HCT116 (cell line): ENCODE data around the gene NFIA. TPM values are rescaled to one million over a fixed set of nuclear protein-coding genes. Genes with fewer than 3 reads are reported as not detected.

Experiments used
- ATAC-seq: fragments of 200-7000 bp; cut with Tn5 transposase; 2 replicates; pipeline ENCODE4 v1.9.1; 2020; ENCODE audit warnings: mild to moderate bottlenecking, moderate library complexity
- BruUV-seq: library from RNA; stranded (reverse); fragments of 400-500 nt; replicated peaks from 2 replicates; lab custom pipeline; 2021; lab: Mats Ljungman, UMichigan
- CTCF ChIA-PET: fragments of 300-600 bp; sonication (Branson Sonifier 250); formaldehyde crosslinking; loops from one replicate; lab custom pipeline; 2021; ENCODE audit warnings: antibody characterized with exemption; lab: Charles Lee
- POLR2A ChIA-PET: fragments of 300-600, 350-600 bp; sonication (Branson Sonifier 250); formaldehyde crosslinking; loops from one replicate; lab custom pipeline; 2021; ENCODE audit warnings: antibody characterized with exemption; lab: Charles Lee
- RAD21 ChIA-PET, 2 experiments: fragments of 300-600 bp; sonication (Branson Sonifier 250); formaldehyde crosslinking; loops; one replicate each; lab custom pipeline; 2023; ENCODE audit warnings: low total read pairs in 2 of 2; ENCODE audit not compliant: uncharacterized antibody in 2 of 2, unreplicated experiment in 2 of 2, low non-redundant PET in 1 of 2; lab: Charles Lee
- DNase-seq: peaks from one replicate; pipeline ENCODE4 v3.0.0-alpha.2; 2010; ENCODE audit warnings: low read depth, low spot score
- H2AFZ ChIP-seq: fragments of 200-600 bp; shearing (Covaris generic), sonication (generic); 2 replicates; pipeline ENCODE4 v1.6.1; 2017; ENCODE audit warnings: low read depth, mixed run types, mixed read lengths, antibody characterized with exemption, low read length; ENCODE audit not compliant: poor library complexity, severe bottlenecking
- H3K27ac ChIP-seq: 2 replicates; pipeline ENCODE4 v1.5.1; 2012; ENCODE audit warnings: low read depth, low read length
- H3K27me3 ChIP-seq: fragments of 200-600 bp; sonication (generic); 2 replicates; pipeline ENCODE4 v1.6.1; 2016; ENCODE audit warnings: mixed run types, low read length, mixed read lengths; ENCODE audit not compliant: insufficient read depth
- H3K36me3 ChIP-seq, 2 experiments: fragments of 200-500 bp in 1 of 2; fragments of 200-600 bp in 1 of 2; sonication (Bioruptor generic) in 1 of 2; sonication (generic) in 1 of 2; 2 replicates each; pipeline versions ENCODE4 v1.5.1 to v1.6.1; 2014 to 2016; ENCODE audit warnings: low read length in 2 of 2, inconsistent platforms in 1 of 2, mixed read lengths in 1 of 2, mixed run types in 1 of 2; ENCODE audit not compliant: insufficient read depth in 2 of 2, control insufficient read depth in 1 of 2
- H3K4me1 ChIP-seq, 2 experiments: fragments of 200-600 bp in 1 of 2; sonication (generic) in 1 of 2; 2 replicates each; pipeline versions ENCODE4 v1.5.1 to v1.6.1; 2012 to 2017; ENCODE audit warnings: low read length in 2 of 2, inconsistent platforms in 1 of 2, mild to moderate bottlenecking in 1 of 2, mixed read lengths in 1 of 2, mixed run types in 1 of 2, moderate library complexity in 1 of 2; ENCODE audit not compliant: insufficient read depth in 2 of 2, control insufficient read depth in 1 of 2
- H3K4me2 ChIP-seq: fragments of 200-600 bp; sonication (generic); 2 replicates; pipeline ENCODE4 v1.6.1; 2017; ENCODE audit warnings: mixed run types, low read length, mixed read lengths
- H3K4me3 ChIP-seq, 2 experiments: fragments of 200-600 bp in 1 of 2; sonication (generic) in 1 of 2; replicated peaks in 1 of 2; 2 replicates each; pipeline ENCODE4 v1.5.1; 2011 to 2016; ENCODE audit warnings: low read length in 2 of 2, control low read depth in 1 of 2, low read depth in 1 of 2, mild to moderate bottlenecking in 1 of 2, mixed read lengths in 1 of 2, mixed run types in 1 of 2
- H3K79me2 ChIP-seq: fragments of 200-600 bp; sonication (generic); 2 replicates; pipeline ENCODE4 v1.6.1; 2017; ENCODE audit warnings: mild to moderate bottlenecking, mixed run types, low read length, moderate library complexity, mixed read lengths; ENCODE audit not compliant: insufficient read depth
- H3K9ac ChIP-seq: fragments of 200-600 bp; sonication (generic); 2 replicates; pipeline ENCODE4 v1.6.1; 2016; ENCODE audit warnings: low read length, mixed read lengths
- H3K9me2 ChIP-seq: fragments of 200-600 bp; sonication (generic), shearing (Covaris generic); 2 replicates; pipeline ENCODE4 v1.6.1; 2017; ENCODE audit warnings: mixed run types, mild to moderate bottlenecking, moderate library complexity; ENCODE audit not compliant: insufficient read depth
- H3K9me3 ChIP-seq, 2 experiments: fragments of 200-500 bp in 1 of 2; fragments of 200-600 bp in 1 of 2; sonication (Bioruptor generic) in 1 of 2; sonication (generic) in 1 of 2; 2 replicates each; pipeline ENCODE4 v1.6.1; 2014 to 2017; ENCODE audit warnings: low read length in 2 of 2, mixed read lengths in 2 of 2, inconsistent platforms in 1 of 2, low read depth in 1 of 2, mild to moderate bottlenecking in 1 of 2, mixed run types in 1 of 2, moderate library complexity in 1 of 2; ENCODE audit not compliant: control insufficient read depth in 1 of 2, insufficient read depth in 1 of 2
- H4K20me1 ChIP-seq: fragments of 200-600 bp; sonication (generic), shearing (Covaris generic); 2 replicates; pipeline ENCODE4 v1.6.1; 2017; ENCODE audit warnings: mixed run types, mild to moderate bottlenecking, moderate library complexity; ENCODE audit not compliant: insufficient read depth
- EZH2phosphoT487 ChIP-seq: fragments of 200-600 bp; IDR thresholded peaks from 2 replicates; pipeline ENCODE4 v1.6.1; 2018; ENCODE audit warnings: antibody characterized with exemption, borderline replicate concordance
- FOSL1 ChIP-seq: IDR thresholded peaks from 2 replicates; pipeline ENCODE4 v1.6.1; 2012; ENCODE audit warnings: low read depth
- YY1 ChIP-seq: IDR thresholded peaks from 2 replicates; pipeline ENCODE4 v1.6.1; 2011; ENCODE audit warnings: low read length, low read depth, moderate library complexity, mild to moderate bottlenecking; ENCODE audit not compliant: insufficient replicate concordance; ENCODE audit errors: extremely low read depth
- intact Hi-C: fragments of 100-400 bp; cut with micrococcal nuclease; formaldehyde crosslinking; loops from 2 replicates; pipeline ENCODE4 v1.10.0; 2022
- total RNA-seq: library from RNA; stranded (reverse); gene quantifications from one replicate; pipeline ENCODE4 v1.2.1, GENCODE V29; 2021; ENCODE audit not compliant: unreplicated experiment
- TF ChIP-seq, protein P1 (sequence below): IDR thresholded peaks from 2 replicates; pipeline ENCODE4 v1.6.1; 2012

NFIA gene
- total RNA-seq, 1 experiment from 2014 or later = 17.2 TPM

DNA sequence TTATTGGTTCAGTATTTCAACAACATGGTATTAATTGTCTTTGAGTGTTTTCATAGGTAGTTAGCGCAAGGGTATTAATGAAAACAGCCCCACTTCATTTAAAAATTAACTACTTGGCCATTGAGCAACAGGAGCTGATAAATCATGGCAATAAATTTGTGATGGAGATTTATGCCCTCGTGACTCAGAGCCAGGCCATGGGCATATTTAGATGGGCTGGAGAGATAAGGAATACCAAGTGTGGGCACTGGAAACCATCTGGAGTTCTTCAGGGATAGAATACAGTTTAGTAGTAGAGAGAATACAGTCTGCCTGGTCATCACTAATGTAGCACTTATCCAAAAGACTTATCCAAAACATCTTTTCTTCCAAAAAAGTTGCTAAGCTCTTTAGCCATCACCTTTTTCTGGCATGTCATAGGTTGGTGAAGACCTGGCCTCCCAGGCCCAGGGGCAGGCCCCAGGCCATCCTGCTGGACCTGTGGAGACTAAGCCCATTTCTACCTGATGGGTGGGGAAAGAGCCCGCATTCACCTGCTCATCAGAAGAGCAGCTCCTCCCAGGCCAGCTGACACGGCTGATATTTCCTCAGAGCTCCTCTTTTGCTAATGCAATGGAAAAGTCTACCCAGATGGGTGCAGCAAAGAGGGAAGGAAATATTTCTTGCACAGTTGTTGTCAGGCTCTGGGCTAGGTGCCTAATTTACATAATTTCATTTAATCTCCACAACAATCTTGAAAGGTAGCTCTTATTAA, 404.6 kb downstream of the NFIA start:
- no peak overlapping the region for H2AFZ ChIP-seq
- CTCF ChIA-PET = no interaction called here
- H3K9me3 ChIP-seq = no peaks in the 10 kb centered on the region
- no peak overlapping the region for H3K27ac ChIP-seq
- peaks cover 0 to 3% of the 10 kb centered on the region in 2 experiments; a peak in 1 of 4 replicates for H3K4me1 ChIP-seq
- no peaks in the 10 kb centered on the region for H4K20me1 ChIP-seq
- no peaks in the 10 kb centered on the region for H3K9me2 ChIP-seq
- RAD21 ChIA-PET = no interaction called here
- BruUV-seq = no TSS peak
- ATAC-seq = no peak
- no peak overlapping the region for H3K4me3 ChIP-seq
- no peak for TF ChIP-seq YY1
- H3K4me2 ChIP-seq = no peak overlapping the region
- no peaks in the 10 kb centered on the region for H3K36me3 ChIP-seq
- no peak overlapping the region for H3K9ac ChIP-seq
- H3K79me2 ChIP-seq = no peaks in the 10 kb centered on the region
- intact Hi-C loops = no loop called here
- POLR2A ChIA-PET = no interaction called here
- DNase-seq = no peak
- no peaks in the 10 kb centered on the region for H3K27me3 ChIP-seq

DNA sequence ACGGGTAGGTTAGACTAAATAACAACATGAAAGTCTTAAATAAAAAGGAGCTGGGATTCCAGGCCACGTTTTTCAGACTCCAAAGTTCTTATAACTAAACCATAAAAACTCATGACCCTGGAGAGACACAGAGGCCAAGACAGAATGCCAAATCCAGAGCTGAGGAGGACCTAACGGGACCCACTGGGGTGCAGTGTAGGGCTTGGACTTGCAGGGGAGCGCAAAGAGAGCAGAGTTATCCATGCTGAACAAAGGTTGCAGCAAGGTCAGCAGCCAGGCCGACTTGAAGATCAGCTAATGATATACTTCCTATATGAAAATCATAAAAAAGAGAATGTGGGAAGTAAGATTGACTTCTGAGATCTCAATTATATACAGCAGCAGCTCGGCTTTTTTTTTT, 405.4 kb downstream of the NFIA start:
- Histone ChIP-seq H3K9me3 (no peaks in the 10 kb centered on the region), H3K4me2 (no peak overlapping the region), H4K20me1 (no peaks in the 10 kb centered on the region), H3K27me3 (no peaks in the 10 kb centered on the region), H3K27ac (no peak overlapping the region), H3K9ac (no peak overlapping the region), H2AFZ (no peak overlapping the region), H3K9me2 (no peaks in the 10 kb centered on the region)
- intact Hi-C loops = no loop called here
- RAD21 ChIA-PET = no interaction called here
- DNase-seq = no peak
- TF ChIP-seq FOSL1 (no peak), EZH2phosphoT487 (no peak)
- TF ChIP-seq, protein P1, sequence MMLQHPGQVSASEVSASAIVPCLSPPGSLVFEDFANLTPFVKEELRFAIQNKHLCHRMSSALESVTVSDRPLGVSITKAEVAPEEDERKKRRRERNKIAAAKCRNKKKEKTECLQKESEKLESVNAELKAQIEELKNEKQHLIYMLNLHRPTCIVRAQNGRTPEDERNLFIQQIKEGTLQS = no peak
- TF ChIP-seq, all 23 proteins: peak for 0
- Histone ChIP-seq H3K79me2 (no peaks in the 10 kb centered on the region), H3K36me3 (no peaks in the 10 kb centered on the region), H3K4me1 (no peaks in the 10 kb centered on the region), H3K4me3 (no peak overlapping the region)
- ATAC-seq = no peak
- ChIA-PET CTCF (no interaction called here), POLR2A (no interaction called here)
- no TSS peak for BruUV-seq
